Vagina (tissue), 2 donors: ENCODE measurements around the gene CD6.

Experiments
- POLR2A ChIP-seq, 2 donors: fragments of 450-650 bp; IDR thresholded peaks; one replicate each; pipeline ENCODE4 v1.6.1; 2017; ENCODE audit warnings: antibody characterized with exemption in 2 of 2, mild to moderate bottlenecking in 2 of 2, moderate library complexity in 2 of 2
- POLR2AphosphoS5 ChIP-seq, 2 donors: sonication (generic); formaldehyde crosslinking; IDR thresholded peaks; one replicate each; pipeline ENCODE4 v1.9.0; 2017; ENCODE audit warnings: antibody characterized with exemption in 2 of 2, mild to moderate bottlenecking in 2 of 2, low read depth in 1 of 2; ENCODE audit not compliant: insufficient read depth in 1 of 2
- TF ChIP-seq, protein P1 (sequence below), 3 experiments: fragments of 450-650 bp in 2 of 3; fragments of 200-600 bp in 1 of 3; sonication (generic) in 1 of 3; IDR thresholded peaks; one replicate each; pipeline ENCODE4 v1.5.1; 2017 to 2019; ENCODE audit warnings: antibody characterized with exemption in 3 of 3, mild to moderate bottlenecking in 2 of 3, moderate library complexity in 2 of 3

DNA sequence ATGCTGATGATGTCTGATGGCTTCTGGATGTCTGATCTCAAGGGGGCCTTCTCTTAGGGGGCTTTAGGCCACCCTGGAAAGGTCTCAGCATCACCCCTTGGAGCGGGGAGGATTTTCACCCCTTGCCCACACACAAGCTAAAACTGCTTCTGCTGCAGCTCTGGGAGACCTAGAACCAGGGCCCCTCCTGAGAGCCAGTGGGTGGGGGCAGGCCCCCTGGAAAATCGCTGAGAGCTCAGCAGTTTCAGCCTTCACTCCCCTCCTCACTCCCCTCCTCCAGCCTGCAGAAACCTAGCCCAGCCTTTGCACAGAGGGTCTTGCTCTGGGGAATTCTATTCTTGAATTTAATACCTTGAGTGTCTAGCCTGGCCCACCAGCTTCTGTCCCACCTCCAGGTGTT is 17.2 kb downstream of the CD6 start:
- TF ChIP-seq, protein P1, sequence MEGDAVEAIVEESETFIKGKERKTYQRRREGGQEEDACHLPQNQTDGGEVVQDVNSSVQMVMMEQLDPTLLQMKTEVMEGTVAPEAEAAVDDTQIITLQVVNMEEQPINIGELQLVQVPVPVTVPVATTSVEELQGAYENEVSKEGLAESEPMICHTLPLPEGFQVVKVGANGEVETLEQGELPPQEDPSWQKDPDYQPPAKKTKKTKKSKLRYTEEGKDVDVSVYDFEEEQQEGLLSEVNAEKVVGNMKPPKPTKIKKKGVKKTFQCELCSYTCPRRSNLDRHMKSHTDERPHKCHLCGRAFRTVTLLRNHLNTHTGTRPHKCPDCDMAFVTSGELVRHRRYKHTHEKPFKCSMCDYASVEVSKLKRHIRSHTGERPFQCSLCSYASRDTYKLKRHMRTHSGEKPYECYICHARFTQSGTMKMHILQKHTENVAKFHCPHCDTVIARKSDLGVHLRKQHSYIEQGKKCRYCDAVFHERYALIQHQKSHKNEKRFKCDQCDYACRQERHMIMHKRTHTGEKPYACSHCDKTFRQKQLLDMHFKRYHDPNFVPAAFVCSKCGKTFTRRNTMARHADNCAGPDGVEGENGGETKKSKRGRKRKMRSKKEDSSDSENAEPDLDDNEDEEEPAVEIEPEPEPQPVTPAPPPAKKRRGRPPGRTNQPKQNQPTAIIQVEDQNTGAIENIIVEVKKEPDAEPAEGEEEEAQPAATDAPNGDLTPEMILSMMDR (IDR thresholded peaks at IDR 0.05), result no peak
- no peak for TF ChIP-seq POLR2A (IDR thresholded peaks at IDR 0.05)
- TF ChIP-seq POLR2AphosphoS5 (IDR thresholded peaks at IDR 0.05; ENCODE audit: insufficient read depth in 1 of 2, low read depth in 1 of 2), result no peak
